ENCODE results near the gene KDR. TPM values are rescaled to one million over a fixed set of nuclear protein-coding genes. Genes with fewer than 3 reads are reported as not detected.

Gene KDR
- total RNA-seq, 1 experiment from 2014 or later = not detected

DNA sequence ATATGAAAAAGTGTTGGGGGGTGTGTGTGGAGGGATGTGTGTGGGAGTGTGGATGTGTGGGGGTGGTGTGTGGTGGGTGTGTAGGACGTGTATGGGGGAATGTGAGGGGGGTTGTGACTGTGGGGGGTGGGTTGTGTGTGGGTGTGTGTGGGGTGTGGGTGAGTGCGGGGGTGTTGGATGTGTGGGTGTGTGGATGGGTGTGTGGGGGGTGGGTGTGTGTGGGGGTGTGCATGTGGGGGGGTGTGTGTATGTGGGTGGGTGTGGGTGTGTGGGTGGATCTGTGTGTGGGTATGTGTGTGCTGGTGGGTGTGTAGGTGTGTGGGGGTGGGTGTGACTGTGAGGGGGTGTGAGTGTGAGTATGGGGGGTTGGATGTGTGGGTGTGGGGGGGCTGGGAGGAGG is 47.8 kb downstream of the KDR start:
- peaks cover 8% of the 10 kb centered on the region for H3K27me3 Mint-ChIP-seq (ENCODE audit: insufficient read depth, unreplicated experiment)
- intact Hi-C loops (cut with micrococcal nuclease; ENCODE audit: unreplicated experiment) = no loop called here
- POLR2A ChIA-PET = no interaction called here
- no TSS peak for BruUV-seq (replicated peaks)
- no peak for DNase-seq
- H3K27ac Mint-ChIP-seq (ENCODE audit: unreplicated experiment) = no peak overlapping the region
- Histone ChIP-seq H3K27me3 (replicated peaks; ENCODE audit: control insufficient read depth, insufficient read depth, low read length) (no peaks in the 10 kb centered on the region), H3K36me3 (ENCODE audit: control insufficient read depth, insufficient read depth, low read length) (no peaks in the 10 kb centered on the region), H3K9me3 (no peaks in the 10 kb centered on the region), H3K4me3 (ENCODE audit: low read depth, low read length) (no peak overlapping the region), H3K4me1 (no peaks in the 10 kb centered on the region)
- H3K4me1 Mint-ChIP-seq (ENCODE audit: low read depth, unreplicated experiment) = no peaks in the 10 kb centered on the region
- TF ChIP-seq, protein P1, sequence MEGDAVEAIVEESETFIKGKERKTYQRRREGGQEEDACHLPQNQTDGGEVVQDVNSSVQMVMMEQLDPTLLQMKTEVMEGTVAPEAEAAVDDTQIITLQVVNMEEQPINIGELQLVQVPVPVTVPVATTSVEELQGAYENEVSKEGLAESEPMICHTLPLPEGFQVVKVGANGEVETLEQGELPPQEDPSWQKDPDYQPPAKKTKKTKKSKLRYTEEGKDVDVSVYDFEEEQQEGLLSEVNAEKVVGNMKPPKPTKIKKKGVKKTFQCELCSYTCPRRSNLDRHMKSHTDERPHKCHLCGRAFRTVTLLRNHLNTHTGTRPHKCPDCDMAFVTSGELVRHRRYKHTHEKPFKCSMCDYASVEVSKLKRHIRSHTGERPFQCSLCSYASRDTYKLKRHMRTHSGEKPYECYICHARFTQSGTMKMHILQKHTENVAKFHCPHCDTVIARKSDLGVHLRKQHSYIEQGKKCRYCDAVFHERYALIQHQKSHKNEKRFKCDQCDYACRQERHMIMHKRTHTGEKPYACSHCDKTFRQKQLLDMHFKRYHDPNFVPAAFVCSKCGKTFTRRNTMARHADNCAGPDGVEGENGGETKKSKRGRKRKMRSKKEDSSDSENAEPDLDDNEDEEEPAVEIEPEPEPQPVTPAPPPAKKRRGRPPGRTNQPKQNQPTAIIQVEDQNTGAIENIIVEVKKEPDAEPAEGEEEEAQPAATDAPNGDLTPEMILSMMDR (IDR thresholded peaks at IDR 0.05; ENCODE audit: insufficient read depth in 1 of 2, low read depth in 1 of 2, low read length in 1 of 2, severe bottlenecking in 1 of 2, unreplicated experiment in 1 of 2) = no peak
- no peaks in the 10 kb centered on the region for H3K9me3 Mint-ChIP-seq (ENCODE audit: unreplicated experiment)
- no peaks in the 10 kb centered on the region for H3K36me3 Mint-ChIP-seq (ENCODE audit: insufficient read depth, unreplicated experiment)
- no peak overlapping the region for H3K4me3 Mint-ChIP-seq (ENCODE audit: unreplicated experiment)
- CTCF ChIA-PET = no interaction called here

DNA sequence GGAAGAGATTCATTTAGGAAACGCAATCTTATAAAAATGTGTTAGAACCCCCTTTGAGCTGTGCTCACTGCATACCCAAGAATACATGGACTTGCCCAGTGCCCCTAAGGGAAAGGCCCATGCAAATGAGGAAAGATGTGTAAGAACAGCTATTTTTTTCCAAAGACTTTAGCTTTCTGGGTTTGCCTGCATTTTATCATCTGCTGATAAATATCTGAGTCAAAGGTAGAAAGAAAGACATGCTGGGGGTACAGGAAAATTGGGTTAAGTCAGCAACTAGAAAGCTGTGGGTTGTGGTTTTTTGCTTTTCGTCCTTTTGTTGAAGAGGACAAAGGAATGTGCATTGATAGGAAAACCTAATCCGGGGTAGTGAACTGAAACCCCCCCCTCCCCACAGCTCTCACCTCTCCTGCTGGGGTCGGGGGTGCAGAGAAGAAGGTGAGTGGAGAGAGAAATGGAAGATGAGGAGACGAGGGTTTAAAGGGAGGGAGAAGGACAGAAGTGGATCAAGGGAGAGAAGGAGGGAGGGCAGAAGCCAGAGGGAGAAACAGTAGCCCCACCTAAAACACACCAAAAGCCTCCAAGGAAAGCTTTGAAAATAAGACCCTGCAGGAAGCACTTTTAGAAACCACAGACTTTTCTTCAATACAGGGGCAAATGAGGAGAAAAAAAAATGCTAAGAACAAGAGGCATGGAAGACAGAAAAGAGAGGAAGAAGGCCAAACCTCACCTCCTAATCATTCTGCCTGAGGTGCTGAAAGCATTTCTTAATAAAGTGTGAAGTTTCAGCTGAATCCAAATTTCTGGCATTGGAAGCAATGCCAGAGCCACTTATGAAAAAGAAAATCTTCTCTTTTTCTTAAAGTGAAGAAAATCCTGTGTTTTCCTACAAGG is 49.3 kb downstream of the KDR start:
- POLR2A ChIA-PET = no interaction called here
- BruUV-seq (replicated peaks) = no TSS peak
- CTCF ChIA-PET = no interaction called here
- TF ChIP-seq, protein P1 (IDR thresholded peaks at IDR 0.05; ENCODE audit: insufficient read depth in 1 of 2, low read depth in 1 of 2, low read length in 1 of 2, severe bottlenecking in 1 of 2, unreplicated experiment in 1 of 2) = no peak
- no peak for DNase-seq
- Mint-ChIP-seq H3K4me1 (ENCODE audit: low read depth, unreplicated experiment) (no peaks in the 10 kb centered on the region), H3K27me3 (ENCODE audit: insufficient read depth, unreplicated experiment) (peaks cover 8% of the 10 kb centered on the region), H3K9me3 (ENCODE audit: unreplicated experiment) (no peaks in the 10 kb centered on the region), H3K36me3 (ENCODE audit: insufficient read depth, unreplicated experiment) (no peaks in the 10 kb centered on the region), H3K4me3 (ENCODE audit: unreplicated experiment) (no peak overlapping the region), H3K27ac (ENCODE audit: unreplicated experiment) (no peak overlapping the region)
- intact Hi-C loops (cut with micrococcal nuclease; ENCODE audit: unreplicated experiment) = no loop called here
- H3K9me3 ChIP-seq = no peaks in the 10 kb centered on the region
- H3K36me3 ChIP-seq (ENCODE audit: control insufficient read depth, insufficient read depth, low read length) = no peaks in the 10 kb centered on the region
- H3K27me3 ChIP-seq (replicated peaks; ENCODE audit: control insufficient read depth, insufficient read depth, low read length) = no peaks in the 10 kb centered on the region
- H3K4me3 ChIP-seq (ENCODE audit: low read depth, low read length) = no peak overlapping the region
- H3K4me1 ChIP-seq = no peaks in the 10 kb centered on the region

DNA sequence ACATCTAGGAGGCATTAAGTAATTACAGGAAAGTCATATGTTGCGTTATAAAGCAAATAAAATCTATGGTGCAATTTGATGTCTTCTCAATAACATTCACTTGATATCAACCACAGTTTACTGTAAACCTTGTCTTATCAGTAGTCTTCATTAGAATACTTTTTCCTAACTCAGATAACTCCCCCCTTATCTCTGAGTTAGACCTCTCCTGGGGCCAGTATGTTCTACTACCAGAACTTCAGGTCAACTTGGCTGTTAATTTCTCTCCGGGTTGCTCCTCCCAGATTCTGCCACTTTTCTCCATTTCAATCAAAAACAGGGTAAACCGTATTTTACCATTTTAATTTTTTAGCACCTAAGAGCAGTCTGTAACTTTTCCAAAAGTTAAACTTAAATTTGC is 50.0 kb downstream of the KDR start:
- Mint-ChIP-seq H3K4me1 (ENCODE audit: low read depth, unreplicated experiment) (no peaks in the 10 kb centered on the region), H3K27me3 (ENCODE audit: insufficient read depth, unreplicated experiment) (peaks cover 8% of the 10 kb centered on the region), H3K4me3 (ENCODE audit: unreplicated experiment) (no peak overlapping the region), H3K27ac (ENCODE audit: unreplicated experiment) (no peak overlapping the region), H3K36me3 (ENCODE audit: insufficient read depth, unreplicated experiment) (no peaks in the 10 kb centered on the region), H3K9me3 (ENCODE audit: unreplicated experiment) (no peaks in the 10 kb centered on the region)
- intact Hi-C loops (cut with micrococcal nuclease; ENCODE audit: unreplicated experiment) = no loop called here
- Histone ChIP-seq H3K9me3 (no peaks in the 10 kb centered on the region), H3K4me3 (ENCODE audit: low read depth, low read length) (no peak overlapping the region), H3K4me1 (no peaks in the 10 kb centered on the region), H3K36me3 (ENCODE audit: control insufficient read depth, insufficient read depth, low read length) (no peaks in the 10 kb centered on the region), H3K27me3 (replicated peaks; ENCODE audit: control insufficient read depth, insufficient read depth, low read length) (no peaks in the 10 kb centered on the region)
- CTCF ChIA-PET = no interaction called here
- no TSS peak for BruUV-seq (replicated peaks)
- POLR2A ChIA-PET = no interaction called here
- no peak for DNase-seq
- TF ChIP-seq, protein P1 (IDR thresholded peaks at IDR 0.05; ENCODE audit: insufficient read depth in 1 of 2, low read depth in 1 of 2, low read length in 1 of 2, severe bottlenecking in 1 of 2, unreplicated experiment in 1 of 2) = no peak
